GM12874 (cell line): ENCODE results near the gene FIP1L1.

Source experiments
- CTCF ChIP-seq: IDR thresholded peaks from 2 replicates; pipeline ENCODE4 v1.5.1; 2011; ENCODE audit warnings: low read depth, mild to moderate bottlenecking, control low read depth, low read length, moderate library complexity; ENCODE audit not compliant: insufficient read depth

Gene FIP1L1

GRCh38 chr4:53465281-53465680 is 87.8 kb downstream of the FIP1L1 start:
- no peak for TF ChIP-seq CTCF

- TF ChIP-seq CTCF, result no peak
These were observed 88.5 kb downstream of the FIP1L1 start for GRCh38 chr4:53465891-53466290.

- no peak for TF ChIP-seq CTCF
These were observed 99.0 kb downstream of the FIP1L1 start for GRCh38 chr4:53476232-53477037.

GRCh38 chr4:53477038-53477565 is 99.7 kb downstream of the FIP1L1 start:
- TF ChIP-seq CTCF, result no peak

GRCh38 chr4:53477636-53478035 is 100.2 kb downstream of the FIP1L1 start:
- TF ChIP-seq CTCF, result no peak

- no peak for TF ChIP-seq CTCF
These were observed 101.4 kb downstream of the FIP1L1 start for GRCh38 chr4:53478671-53479456.
